Liver (tissue), 9 donors: Measurements from ENCODE around the gene TAPBPL. TPM values are rescaled to one million over a fixed set of nuclear protein-coding genes. Genes with fewer than 3 reads are reported as not detected.
"Not testable (repeated sequence)": the region's sequence is repeated elsewhere in the genome, so short reads cannot be mapped to it uniquely, and the experiment has no call there.

Experiments used
- DNase-seq: peaks from one replicate; pipeline ENCODE4 v3.0.0-alpha.2; 2017; ENCODE audit warnings: low spot score
- H3K27ac ChIP-seq, 2 donors: one replicate each; pipeline ENCODE4 v1.7.0; 2013; ENCODE audit warnings: inconsistent platforms in 2 of 2, low read length in 2 of 2, control low read depth in 1 of 2, low read depth in 1 of 2, mild to moderate bottlenecking in 1 of 2
- H3K27me3 ChIP-seq, 4 donors: one replicate each; pipeline versions ENCODE4 v1.6.1 to v1.7.0; 2013; ENCODE audit warnings: low read length in 3 of 4, inconsistent platforms in 1 of 4, mild to moderate bottlenecking in 1 of 4, moderate library complexity in 1 of 4; ENCODE audit not compliant: control insufficient read depth in 4 of 4, insufficient read depth in 4 of 4
- H3K36me3 ChIP-seq, 4 donors: one replicate each; pipeline versions ENCODE4 v1.6.1 to v1.7.0; 2013; ENCODE audit warnings: low read length in 3 of 4, mild to moderate bottlenecking in 3 of 4, low read depth in 1 of 4, moderate library complexity in 1 of 4; ENCODE audit not compliant: control insufficient read depth in 4 of 4, insufficient read depth in 3 of 4
- H3K4me1 ChIP-seq, 4 donors: one replicate each; pipeline versions ENCODE4 v1.6.1 to v1.7.0; 2013; ENCODE audit warnings: low read length in 3 of 4, mild to moderate bottlenecking in 3 of 4, moderate library complexity in 1 of 4; ENCODE audit not compliant: control insufficient read depth in 4 of 4, insufficient read depth in 4 of 4
- H3K4me3 ChIP-seq, 3 donors: one replicate each; pipeline versions ENCODE4 v1.6.1 to v1.7.0; 2013; ENCODE audit warnings: low read length in 3 of 3, control low read depth in 1 of 3, low read depth in 1 of 3, mild to moderate bottlenecking in 1 of 3
- H3K9ac ChIP-seq, 2 donors: one replicate each; pipeline ENCODE4 v1.7.0; 2013; ENCODE audit warnings: low read length in 2 of 2, mild to moderate bottlenecking in 2 of 2, moderate library complexity in 2 of 2, control low read depth in 1 of 2, low read depth in 1 of 2
- H3K9me3 ChIP-seq, 4 donors: one replicate each; pipeline versions ENCODE4 v1.6.1 to v1.7.0; 2013; ENCODE audit warnings: low read length in 3 of 4; ENCODE audit not compliant: control insufficient read depth in 4 of 4
- ATF3 ChIP-seq: IDR thresholded peaks from 2 replicates; pipeline ENCODE4 v1.6.1; 2016; ENCODE audit warnings: antibody characterized with exemption
- CTCF ChIP-seq: fragments of 150-350 bp; IDR thresholded peaks from 2 replicates; pipeline ENCODE4 v1.5.1; 2017; ENCODE audit warnings: improper control_type of control experiment, low read depth, low read length; ENCODE audit not compliant: missing input control
- FOXA1 ChIP-seq: IDR thresholded peaks from 2 replicates; pipeline ENCODE4 v1.6.1; 2016; ENCODE audit warnings: antibody characterized with exemption
- FOXA2 ChIP-seq: IDR thresholded peaks from 2 replicates; pipeline ENCODE4 v1.6.1; 2016; ENCODE audit warnings: antibody characterized with exemption
- GABPA ChIP-seq, 2 donors: IDR thresholded peaks in 1 of 2; conservative IDR thresholded peaks in 1 of 2; 2 replicates each; pipeline ENCODE4 v1.6.1; 2016; ENCODE audit warnings: antibody characterized with exemption in 2 of 2, mild to moderate bottlenecking in 1 of 2, moderate library complexity in 1 of 2
- HNF4A ChIP-seq, 2 donors: conservative IDR thresholded peaks; 2 replicates each; pipeline ENCODE4 v1.6.1; 2016; ENCODE audit warnings: antibody characterized with exemption in 2 of 2, mild to moderate bottlenecking in 2 of 2
- HNF4G ChIP-seq: IDR thresholded peaks from 2 replicates; pipeline ENCODE4 v1.6.1; 2016; ENCODE audit warnings: antibody characterized with exemption
- MAX ChIP-seq: IDR thresholded peaks from 2 replicates; pipeline ENCODE4 v1.6.1; 2016; ENCODE audit warnings: antibody characterized with exemption
- NR2F2 ChIP-seq: IDR thresholded peaks from 2 replicates; pipeline ENCODE4 v1.6.1; 2016; ENCODE audit warnings: antibody characterized with exemption
- RAD21 ChIP-seq, 2 donors: IDR thresholded peaks; 2 replicates each; pipeline ENCODE4 v1.6.1; 2016; ENCODE audit warnings: antibody characterized with exemption in 2 of 2, mild to moderate bottlenecking in 2 of 2
- REST ChIP-seq: IDR thresholded peaks from 2 replicates; pipeline ENCODE4 v1.6.1; 2016; ENCODE audit warnings: antibody characterized with exemption, mild to moderate bottlenecking
- RXRA ChIP-seq, 2 donors: IDR thresholded peaks; 2 replicates each; pipeline ENCODE4 v1.6.1; 2017 to 2018; ENCODE audit warnings: antibody characterized with exemption in 2 of 2, mild to moderate bottlenecking in 1 of 2
- SP1 ChIP-seq: IDR thresholded peaks from 2 replicates; pipeline ENCODE4 v1.6.1; 2018; ENCODE audit warnings: antibody characterized with exemption, mild to moderate bottlenecking
- TAF1 ChIP-seq: conservative IDR thresholded peaks from 2 replicates; pipeline ENCODE4 v1.6.1; 2016; ENCODE audit warnings: antibody characterized with exemption, mild to moderate bottlenecking
- YY1 ChIP-seq: IDR thresholded peaks from 2 replicates; pipeline ENCODE4 v1.6.1; 2016; ENCODE audit warnings: antibody characterized with exemption, mild to moderate bottlenecking
- ZBTB33 ChIP-seq: IDR thresholded peaks from 2 replicates; pipeline ENCODE4 v1.6.1; 2016; ENCODE audit warnings: antibody characterized with exemption
- WGBS: extraction: QIAGEN DNeasy Blood & Tissue Kit; methylation state at CpG from one replicate; pipeline ENCODE4 v1.1.7; 2013; 5-methylcytosine and 5-hydroxymethylcytosine counted together
- polyA plus RNA-seq, 2 donors: library from polyadenylated mRNA; stranded (reverse) in 1 of 2; unstranded in 1 of 2; fragments of 200-250 nt in 1 of 2; fragments of >200 nt in 1 of 2; fragmentation: Nextera tagmentation in 1 of 2; extraction: Ambion mirVana in 1 of 2; gene quantifications; one replicate each; pipeline versions ENCODE4 v1.2.1 to v1.2.3, GENCODE V29; 2013 to 2015
- total RNA-seq, 2 donors: library from RNA; depleted of rRNA; stranded (reverse); fragments of >200 nt; gene quantifications; one replicate each; pipeline ENCODE4 v1.2.3, GENCODE V29; 2014
- donor health status: healthy.
- donor health status: healthy.
- donor health status: healthy.
- donor health status: healthy.
- donor health status: healthy.

TAPBPL gene
- total and polyA plus RNA-seq, 4 donors, result 9.5 to 32.9 (median 19.0) TPM

- Histone ChIP-seq H3K27me3 (no peaks in the 10 kb centered on the region), H3K36me3 (peaks cover 0 to 3% (median 2%) of the 10 kb centered on the region in 4 donors), H3K27ac (no peak overlapping the region), H3K9me3 (no peaks in the 10 kb centered on the region), H3K9ac (no peak overlapping the region), H3K4me1 (peaks cover 2 to 10% (median 6%) of the 10 kb centered on the region in 4 donors), H3K4me3 (no peak overlapping the region)
- no peak for DNase-seq
- no peak for TF ChIP-seq HNF4G
- 84% methylated on average over 1 of the region's 1 CpG for whole genome bisulfite sequencing
These were observed 36.4 kb downstream of the TAPBPL start for GRCh38 chr12:6488240-6488639.

- DNase-seq, result no peak
- 75% methylated on average over 4 of the region's 4 CpGs for WGBS
- Histone ChIP-seq H3K27ac (no peak overlapping the region), H3K9me3 (no peaks in the 10 kb centered on the region), H3K4me3 (no peak overlapping the region), H3K27me3 (no peaks in the 10 kb centered on the region), H3K4me1 (peaks cover 2 to 20% (median 11%) of the 10 kb centered on the region in 4 donors), H3K36me3 (peaks cover 0 to 3% (median 2%) of the 10 kb centered on the region in 4 donors), H3K9ac (no peak overlapping the region)
- TF ChIP-seq HNF4A (conservative IDR thresholded peaks at IDR 0.05) (no peak), RAD21 (IDR thresholded peaks at IDR 0.05) (no peak), ATF3 (no peak), RXRA (IDR thresholded peaks at IDR 0.05) (no peak), REST (no peak), FOXA2 (no peak), TAF1 (no peak), CTCF (no peak), NR2F2 (no peak), SP1 (no peak), GABPA (IDR thresholded peaks at IDR 0.05 in 1 of 2, conservative IDR thresholded peaks at IDR 0.05 in 1 of 2) (no peak), FOXA1 (no peak), YY1 (no peak), MAX (no peak), ZBTB33 (no peak)
These were observed 37.6 kb downstream of the TAPBPL start for GRCh38 chr12:6489449-6489848.

GRCh38 chr12:6490673-6491072 lies 38.8 kb downstream of the TAPBPL start:
- not testable (repeated sequence) for H3K36me3 ChIP-seq, H3K9me3 ChIP-seq, DNase-seq, H3K4me3 ChIP-seq, H3K27ac ChIP-seq, H3K27me3 ChIP-seq, H3K9ac ChIP-seq
- peaks cover 2 to 31% (median 20%) of the 10 kb centered on the region in 4 donors for H3K4me1 ChIP-seq
- 98% methylated on average over 1 of the region's 1 CpG for WGBS
